Tibial nerve (tissue), 4 donors: ENCODE data around the gene RAPGEF3. TPM values are rescaled to one million over a fixed set of nuclear protein-coding genes. Genes with fewer than 3 reads are reported as not detected.

Experiments
- DNase-seq, 2 donors: peaks; one replicate each; pipeline ENCODE4 v3.0.0-alpha.2; 2019; ENCODE audit warnings: low spot score in 2 of 2
- H3K27ac ChIP-seq, 4 donors: fragments of 200-600 bp; sonication (generic) in 3 of 4; one replicate each; pipeline ENCODE4 v1.5.1; 2017 to 2019; ENCODE audit warnings: mild to moderate bottlenecking in 1 of 4
- H3K27me3 ChIP-seq, 2 donors: fragments of 200-600 bp; sonication (generic) in 1 of 2; one replicate each; pipeline versions ENCODE4 v1.5.1 to v1.6.0; 2017 to 2019
- H3K36me3 ChIP-seq, 3 donors: fragments of 200-600 bp; sonication (generic); one replicate each; pipeline ENCODE4 v1.5.1; 2018 to 2019
- H3K4me1 ChIP-seq, 4 donors: fragments of 200-600 bp; sonication (generic) in 3 of 4; one replicate each; pipeline ENCODE4 v1.5.1; 2017 to 2019
- H3K4me3 ChIP-seq, 4 donors: fragments of 200-600 bp; sonication (generic) in 3 of 4; one replicate each; pipeline ENCODE4 v1.5.1; 2017 to 2019; ENCODE audit warnings: mild to moderate bottlenecking in 1 of 4, moderate library complexity in 1 of 4
- H3K9me3 ChIP-seq, 4 donors: fragments of 200-600 bp; sonication (generic) in 3 of 4; one replicate each; pipeline ENCODE4 v1.5.1; 2017 to 2019
- EP300 ChIP-seq, 2 donors: sonication (generic); formaldehyde crosslinking; IDR thresholded peaks; one replicate each; pipeline ENCODE4 v1.6.1; 2017; ENCODE audit warnings: antibody characterized with exemption in 2 of 2, mild to moderate bottlenecking in 1 of 2
- POLR2A ChIP-seq, 2 donors: fragments of 450-650 bp; IDR thresholded peaks; one replicate each; pipeline ENCODE4 v1.6.1; 2017; ENCODE audit warnings: antibody characterized with exemption in 2 of 2, mild to moderate bottlenecking in 2 of 2, moderate library complexity in 2 of 2
- WGBS, 2 donors: methylation state at CpG; one replicate each; pipeline ENCODE4 v1.1.5; 2018; 5-methylcytosine and 5-hydroxymethylcytosine counted together
- total RNA-seq, 4 donors: library from RNA; depleted of rRNA; stranded (reverse); fragments of >200 nt; gene quantifications; one replicate each; pipeline ENCODE4 v1.1.0, GENCODE V29; 2016
- TF ChIP-seq, protein P1 (sequence below), 5 experiments: fragments of 200-600 bp in 3 of 5; fragments of 450-650 bp in 2 of 5; sonication (generic) in 3 of 5; IDR thresholded peaks; one replicate each; pipeline ENCODE4 v1.5.1; 2016 to 2019; ENCODE audit warnings: antibody characterized with exemption in 5 of 5, mild to moderate bottlenecking in 3 of 5, moderate library complexity in 2 of 5

RAPGEF3 gene
- total RNA-seq, 4 donors from 2014 or later: 47.3 to 109 (median 83.6) TPM

DNA sequence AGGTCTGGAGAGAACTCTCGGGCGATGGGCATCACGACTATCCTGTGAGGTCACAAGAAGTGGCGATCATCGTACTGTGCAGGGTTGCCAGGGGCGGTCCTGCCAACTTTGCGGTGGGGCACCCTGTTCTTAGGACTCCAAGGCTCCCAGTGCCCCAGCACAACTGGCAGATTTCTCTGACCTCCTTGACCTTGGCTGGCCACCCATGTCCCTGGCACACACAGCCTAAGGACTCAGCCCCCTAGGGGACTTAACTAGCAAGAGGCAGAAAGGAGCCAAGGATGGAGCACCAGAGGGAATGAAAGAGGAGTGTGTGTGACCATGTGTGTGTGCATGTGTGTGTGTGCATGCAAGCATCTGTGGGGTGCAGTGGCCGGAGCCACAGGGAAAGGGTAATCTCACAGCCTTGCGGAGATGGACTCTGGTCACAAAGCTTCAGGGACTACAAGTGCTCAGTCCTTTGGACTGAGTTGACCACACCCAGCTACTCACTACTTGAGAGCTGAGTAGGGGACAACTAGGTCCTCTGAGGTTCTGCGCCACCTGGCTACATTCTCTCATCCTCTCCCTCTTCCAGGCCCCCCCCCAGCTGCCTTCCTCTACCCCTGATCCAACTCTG is 28.1 kb upstream of the RAPGEF3 start:
- H3K27ac ChIP-seq: peak overlapping the region; percentile 30 to 86 (median 66)
- DNase-seq: no peak
- no peaks in the 10 kb centered on the region for H3K9me3 ChIP-seq
- H3K4me3 ChIP-seq: no peak overlapping the region
- 81 to 90% methylated on average over 5 to 10 of the region's 10 CpGs for WGBS, 2 donors
- no peaks in the 10 kb centered on the region for H3K27me3 ChIP-seq
- peaks cover 0 to 44% (median 8%) of the 10 kb centered on the region in 4 donors for H3K4me1 ChIP-seq
- TF ChIP-seq, protein P1, sequence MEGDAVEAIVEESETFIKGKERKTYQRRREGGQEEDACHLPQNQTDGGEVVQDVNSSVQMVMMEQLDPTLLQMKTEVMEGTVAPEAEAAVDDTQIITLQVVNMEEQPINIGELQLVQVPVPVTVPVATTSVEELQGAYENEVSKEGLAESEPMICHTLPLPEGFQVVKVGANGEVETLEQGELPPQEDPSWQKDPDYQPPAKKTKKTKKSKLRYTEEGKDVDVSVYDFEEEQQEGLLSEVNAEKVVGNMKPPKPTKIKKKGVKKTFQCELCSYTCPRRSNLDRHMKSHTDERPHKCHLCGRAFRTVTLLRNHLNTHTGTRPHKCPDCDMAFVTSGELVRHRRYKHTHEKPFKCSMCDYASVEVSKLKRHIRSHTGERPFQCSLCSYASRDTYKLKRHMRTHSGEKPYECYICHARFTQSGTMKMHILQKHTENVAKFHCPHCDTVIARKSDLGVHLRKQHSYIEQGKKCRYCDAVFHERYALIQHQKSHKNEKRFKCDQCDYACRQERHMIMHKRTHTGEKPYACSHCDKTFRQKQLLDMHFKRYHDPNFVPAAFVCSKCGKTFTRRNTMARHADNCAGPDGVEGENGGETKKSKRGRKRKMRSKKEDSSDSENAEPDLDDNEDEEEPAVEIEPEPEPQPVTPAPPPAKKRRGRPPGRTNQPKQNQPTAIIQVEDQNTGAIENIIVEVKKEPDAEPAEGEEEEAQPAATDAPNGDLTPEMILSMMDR (IDR thresholded peaks at IDR 0.05): no peak
- TF ChIP-seq POLR2A (IDR thresholded peaks at IDR 0.05): no peak
- no peak for TF ChIP-seq EP300 (IDR thresholded peaks at IDR 0.05)
- peaks cover 7 to 100% (median 53%) of the 10 kb centered on the region in 3 donors for H3K36me3 ChIP-seq

DNA sequence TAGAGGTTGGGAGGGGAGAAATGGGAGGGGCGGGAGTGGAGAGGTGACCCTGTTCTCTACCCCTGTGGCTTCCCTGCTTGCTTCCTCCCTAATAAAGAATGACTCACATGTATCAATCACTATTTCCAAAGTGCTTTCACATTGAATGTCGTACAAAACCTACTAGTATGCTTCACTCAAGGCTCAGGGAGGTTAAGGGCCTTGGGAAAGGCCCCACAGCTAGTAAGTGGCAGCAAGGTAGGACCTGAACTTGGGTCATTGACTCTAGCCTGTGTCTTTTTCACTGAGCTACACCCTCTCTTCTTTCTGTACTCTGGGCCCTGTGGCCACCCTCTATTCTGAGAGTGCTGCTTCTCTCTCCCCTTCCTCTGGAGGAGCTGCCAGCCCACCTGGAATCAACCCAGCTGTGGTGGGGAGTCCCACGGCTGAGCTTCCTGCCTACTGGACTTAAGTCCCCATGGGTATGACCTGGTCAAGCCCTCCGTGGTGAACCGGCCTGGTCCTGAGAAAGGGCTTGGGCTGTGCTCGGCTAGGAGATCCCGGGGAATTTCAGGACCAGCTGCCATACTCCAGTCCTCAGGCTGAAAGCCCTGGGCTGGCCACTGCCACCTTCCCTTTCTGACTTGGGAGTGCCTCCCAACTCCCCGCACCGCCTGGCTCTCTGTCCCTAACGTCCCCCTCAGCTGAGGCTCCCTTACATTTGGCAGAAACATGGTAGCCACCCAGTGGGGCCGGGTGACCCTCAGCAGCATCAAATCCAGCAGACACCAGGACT is 27.4 kb upstream of the RAPGEF3 start:
- DNase-seq: no peak

DNA sequence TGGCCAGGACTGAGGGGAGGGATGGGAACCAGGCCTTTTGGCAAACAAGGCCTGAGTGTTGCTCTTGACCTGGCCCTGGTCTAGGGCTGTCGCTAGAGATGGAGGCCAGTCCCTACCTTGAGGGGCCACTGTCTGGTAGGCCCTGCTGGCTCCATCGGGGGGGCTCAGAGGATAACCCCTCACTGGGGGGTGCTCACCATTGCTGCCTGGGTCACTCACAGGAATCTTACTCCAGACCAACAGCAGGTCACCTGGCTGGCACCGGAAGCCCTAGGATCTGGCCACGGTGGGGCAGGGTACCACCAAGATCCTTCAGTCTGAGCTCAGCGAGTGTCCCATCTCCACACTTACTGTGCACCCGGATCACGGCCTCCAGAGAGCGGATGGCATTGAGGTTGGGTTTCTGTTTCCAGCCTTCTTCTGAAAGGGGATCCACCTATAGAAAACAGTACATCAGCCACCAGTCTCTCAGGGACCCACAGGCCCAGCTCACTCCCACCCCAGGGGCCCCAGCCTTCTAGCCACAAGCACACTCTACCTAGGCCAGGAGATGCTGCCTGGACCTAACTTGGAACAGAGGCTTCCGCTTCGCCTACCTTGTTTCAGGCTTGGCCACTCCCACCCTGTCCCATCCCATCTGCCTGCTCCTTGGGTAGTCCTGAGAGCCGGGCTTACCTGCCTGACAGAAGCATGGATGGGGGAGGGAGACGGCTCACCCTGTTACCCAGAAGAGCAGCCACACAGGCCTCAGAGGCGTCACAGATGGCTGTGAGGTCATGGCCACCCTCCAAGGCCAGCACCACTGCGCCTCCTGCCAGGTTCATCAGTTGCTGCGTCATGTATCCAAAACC is 26.6 kb upstream of the RAPGEF3 start:
- Histone ChIP-seq H3K27ac (peak overlapping the region in 3 of 4 donors; percentile 2 to 86 (median 77)), H3K36me3 (peaks cover 4 to 95% (median 39%) of the 10 kb centered on the region in 3 donors)

More for the DNA sequence above, 27.4 kb upstream of the RAPGEF3 start:
- Histone ChIP-seq H3K36me3 (peaks cover 4 to 98% (median 46%) of the 10 kb centered on the region in 3 donors), H3K9me3 (no peaks in the 10 kb centered on the region), H3K4me1 (peaks cover 0 to 44% (median 8%) of the 10 kb centered on the region in 4 donors), H3K27me3 (no peaks in the 10 kb centered on the region), H3K4me3 (no peak overlapping the region), H3K27ac (peak overlapping the region; percentile 30 to 86 (median 66))
- WGBS, 2 donors: 69 to 74% methylated on average over 10 to 11 of the region's 11 CpGs
- no peak for TF ChIP-seq EP300 (IDR thresholded peaks at IDR 0.05)
- no peak for TF ChIP-seq POLR2A (IDR thresholded peaks at IDR 0.05)
- TF ChIP-seq, protein P1 (IDR thresholded peaks at IDR 0.05): no peak

DNA sequence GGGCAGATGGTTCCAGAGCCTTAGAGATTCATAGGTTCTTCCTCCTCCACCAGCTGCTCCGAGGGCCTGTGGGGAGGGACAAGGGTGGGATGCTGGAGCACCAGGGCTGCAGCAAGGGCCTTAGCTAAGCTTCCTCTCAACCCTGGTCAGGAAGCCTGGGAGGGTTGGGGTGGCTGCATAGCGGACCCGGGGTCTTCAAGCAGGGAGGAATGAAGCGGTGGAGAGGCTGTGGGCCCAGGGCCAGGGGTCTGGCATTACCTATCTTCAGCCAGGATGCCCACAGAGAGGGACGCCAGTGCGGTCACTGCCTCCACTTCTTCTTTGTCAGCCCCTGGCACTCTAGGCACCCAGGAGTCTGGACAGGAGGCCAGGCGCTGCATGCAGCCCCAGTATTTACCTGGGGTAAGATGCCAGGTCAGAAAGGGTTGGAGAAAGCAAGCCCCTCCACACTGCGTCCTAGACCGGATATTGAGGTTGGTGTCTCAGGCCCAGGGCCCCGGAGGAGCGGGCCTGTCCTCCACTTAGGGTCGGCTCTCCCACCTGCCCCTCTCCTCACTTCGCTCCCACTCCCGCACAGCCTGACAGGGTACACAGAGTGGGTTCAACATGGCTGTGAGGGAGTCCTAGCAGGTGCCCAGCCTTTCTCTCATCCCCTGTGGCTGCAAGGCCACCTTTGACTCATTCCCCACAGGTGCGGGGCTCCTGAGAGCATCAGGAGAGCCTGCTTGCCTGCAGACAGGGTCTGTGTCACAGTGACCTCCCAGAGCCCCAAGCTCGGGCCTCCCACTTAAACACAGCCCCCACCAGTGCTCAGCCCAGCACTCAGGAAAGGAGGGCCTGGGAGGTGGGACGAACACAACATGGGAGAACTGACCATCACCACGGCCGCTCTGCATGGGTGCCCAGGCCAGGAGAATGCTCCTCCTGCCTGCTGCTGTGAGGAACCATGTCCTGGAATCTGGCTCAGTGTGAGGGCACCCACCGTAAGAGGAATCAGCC is 25.4 kb upstream of the RAPGEF3 start:
- Histone ChIP-seq H3K4me1 (peaks cover 0 to 54% (median 9%) of the 10 kb centered on the region in 4 donors), H3K4me3 (no peak overlapping the region), H3K36me3 (peaks cover 4 to 87% (median 30%) of the 10 kb centered on the region in 3 donors), H3K27ac (peak overlapping the region in 2 of 4 donors; percentile 77 to 86), H3K9me3 (no peaks in the 10 kb centered on the region), H3K27me3 (no peaks in the 10 kb centered on the region)
- no peak for DNase-seq
- WGBS, 2 donors: 76 to 85% methylated on average over 20 of the region's 20 CpGs
- TF ChIP-seq, protein P1 (IDR thresholded peaks at IDR 0.05): no peak
- TF ChIP-seq EP300 (IDR thresholded peaks at IDR 0.05) (no peak), POLR2A (IDR thresholded peaks at IDR 0.05) (no peak)

More for the DNA sequence above, 26.6 kb upstream of the RAPGEF3 start:
- TF ChIP-seq EP300 (IDR thresholded peaks at IDR 0.05) (peak in 1 of 2 donors; percentile 39), POLR2A (IDR thresholded peaks at IDR 0.05) (no peak)
- TF ChIP-seq, protein P1 (IDR thresholded peaks at IDR 0.05): no peak
- no peaks in the 10 kb centered on the region for H3K27me3 ChIP-seq
- peak in 1 of 2 donors; percentile 43 for DNase-seq
- H3K4me1 ChIP-seq: peaks cover 0 to 44% (median 8%) of the 10 kb centered on the region in 4 donors
- no peak overlapping the region for H3K4me3 ChIP-seq
- no peaks in the 10 kb centered on the region for H3K9me3 ChIP-seq
- 82 to 88% methylated on average over 12 to 13 of the region's 15 CpGs for WGBS, 2 donors
